A673 (cell line): ENCODE results near the gene CTNNA3. TPM values are rescaled to one million over a fixed set of nuclear protein-coding genes. Genes with fewer than 3 reads are reported as not detected.

ENCODE experiments used
- BruUV-seq: library from RNA; stranded (reverse); fragments of 400-500 nt; replicated peaks from 2 replicates; lab custom pipeline; 2021; lab: Mats Ljungman, UMichigan
- CTCF ChIA-PET: fragments of 300-600 bp; sonication (Branson Sonifier 250); formaldehyde crosslinking; loops from one replicate; lab custom pipeline; 2022; ENCODE audit warnings: antibody characterized with exemption; lab: Charles Lee
- POLR2A ChIA-PET: fragments of 300-600 bp; sonication (Branson Sonifier 250); formaldehyde crosslinking; loops from one replicate; lab custom pipeline; 2022; ENCODE audit warnings: antibody characterized with exemption; ENCODE audit not compliant: low non-redundant PET; lab: Charles Lee
- DNase-seq: peaks from one replicate; pipeline ENCODE4 v3.0.0-alpha.2; 2015; ENCODE audit warnings: low spot score
- H3K27ac ChIP-seq: fragments of 200-600 bp; sonication (generic); 2 replicates; pipeline ENCODE4 v1.5.1; 2016; ENCODE audit warnings: mixed run types, low read depth, mild to moderate bottlenecking, mixed read lengths, antibody characterized with exemption, low read length; ENCODE audit not compliant: poor library complexity, severe bottlenecking
- H3K27me3 ChIP-seq: fragments of 200-600 bp; sonication (generic); replicated peaks from 2 replicates; pipeline ENCODE4 v1.6.1; 2017; ENCODE audit warnings: mixed run types, low read depth, mild to moderate bottlenecking, mixed read lengths, antibody characterized with exemption, low read length; ENCODE audit not compliant: insufficient read depth, poor library complexity
- H3K36me3 ChIP-seq: fragments of 200-600 bp; sonication (generic); 2 replicates; pipeline ENCODE4 v1.6.1; 2016; ENCODE audit warnings: mixed run types, mild to moderate bottlenecking, mixed read lengths, antibody characterized with exemption, low read length; ENCODE audit not compliant: insufficient read depth, poor library complexity, severe bottlenecking
- H3K4me1 ChIP-seq: fragments of 200-600 bp; sonication (generic); 2 replicates; pipeline ENCODE4 v1.6.1; 2017; ENCODE audit warnings: mixed run types, mild to moderate bottlenecking, mixed read lengths, antibody characterized with exemption, low read length; ENCODE audit not compliant: insufficient read depth, poor library complexity, severe bottlenecking
- H3K4me3 ChIP-seq: fragments of 200-600 bp; sonication (generic); 2 replicates; pipeline ENCODE4 v1.5.1; 2016; ENCODE audit warnings: low read depth, mixed run types, mild to moderate bottlenecking, mixed read lengths, low read length; ENCODE audit not compliant: poor library complexity, severe bottlenecking
- H3K9me3 ChIP-seq: fragments of 200-600 bp; sonication (generic); 2 replicates; pipeline ENCODE4 v1.6.1; 2016; ENCODE audit warnings: mixed run types, low read depth, mild to moderate bottlenecking, mixed read lengths, antibody characterized with exemption, low read length; ENCODE audit not compliant: poor library complexity, severe bottlenecking
- EZH2 ChIP-seq: fragments of 200-600 bp; sonication (generic); IDR thresholded peaks from 2 replicates; pipeline ENCODE4 v1.6.1; 2017; ENCODE audit warnings: borderline replicate concordance, low read depth, mild to moderate bottlenecking, mixed read lengths, antibody characterized with exemption, low read length; ENCODE audit not compliant: poor library complexity, severe bottlenecking
- intact Hi-C: fragments of 100-400 bp; cut with micrococcal nuclease; formaldehyde crosslinking; loops from one replicate; pipeline ENCODE4 v1.10.0; 2022; ENCODE audit not compliant: unreplicated experiment
- total RNA-seq: library from RNA; stranded (reverse); gene quantifications from 2 replicates; pipeline ENCODE4 v1.2.3, GENCODE V29; 2021
- TF ChIP-seq, protein P1 (sequence below): fragments of 300-800, 200-600 bp; sonication (generic); conservative IDR thresholded peaks from 2 replicates; pipeline ENCODE4 v1.5.1; 2017; ENCODE audit warnings: low read depth, mild to moderate bottlenecking, antibody characterized with exemption, low read length, moderate library complexity, mixed read lengths

CTNNA3 gene
- total RNA-seq, 1 experiment from 2014 or later, result not detected

DNA sequence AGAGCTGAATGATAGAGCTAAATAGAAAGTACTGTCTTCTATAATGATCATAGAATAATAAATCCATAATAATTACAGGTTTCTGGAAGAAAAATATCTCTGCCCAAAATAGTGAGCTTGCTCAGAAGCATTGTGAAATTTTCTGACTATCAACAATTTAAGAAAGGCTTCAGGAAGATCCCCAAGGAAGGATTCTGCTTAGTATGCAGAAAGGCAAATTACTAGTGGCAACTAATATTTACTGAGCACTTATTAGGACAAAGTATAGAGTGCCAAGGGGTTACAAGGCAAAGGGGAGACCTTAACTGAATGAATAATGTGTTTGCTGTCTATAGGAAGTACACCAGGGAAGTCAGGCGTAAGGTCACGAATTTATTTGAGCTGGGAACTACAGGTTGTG lies 928.3 kb downstream of the CTNNA3 start:
- TF ChIP-seq EZH2, result no peak
- TF ChIP-seq, protein P1, sequence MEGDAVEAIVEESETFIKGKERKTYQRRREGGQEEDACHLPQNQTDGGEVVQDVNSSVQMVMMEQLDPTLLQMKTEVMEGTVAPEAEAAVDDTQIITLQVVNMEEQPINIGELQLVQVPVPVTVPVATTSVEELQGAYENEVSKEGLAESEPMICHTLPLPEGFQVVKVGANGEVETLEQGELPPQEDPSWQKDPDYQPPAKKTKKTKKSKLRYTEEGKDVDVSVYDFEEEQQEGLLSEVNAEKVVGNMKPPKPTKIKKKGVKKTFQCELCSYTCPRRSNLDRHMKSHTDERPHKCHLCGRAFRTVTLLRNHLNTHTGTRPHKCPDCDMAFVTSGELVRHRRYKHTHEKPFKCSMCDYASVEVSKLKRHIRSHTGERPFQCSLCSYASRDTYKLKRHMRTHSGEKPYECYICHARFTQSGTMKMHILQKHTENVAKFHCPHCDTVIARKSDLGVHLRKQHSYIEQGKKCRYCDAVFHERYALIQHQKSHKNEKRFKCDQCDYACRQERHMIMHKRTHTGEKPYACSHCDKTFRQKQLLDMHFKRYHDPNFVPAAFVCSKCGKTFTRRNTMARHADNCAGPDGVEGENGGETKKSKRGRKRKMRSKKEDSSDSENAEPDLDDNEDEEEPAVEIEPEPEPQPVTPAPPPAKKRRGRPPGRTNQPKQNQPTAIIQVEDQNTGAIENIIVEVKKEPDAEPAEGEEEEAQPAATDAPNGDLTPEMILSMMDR, result no peak
- ChIA-PET POLR2A (interaction anchor here (0.7 kb wide), 1 partner anchor 149 kb away, joined by 19 read pairs; no protein-coding TSS in a partner anchor), CTCF (no interaction called here)
- Histone ChIP-seq H3K9me3 (no peaks in the 10 kb centered on the region), H3K4me1 (no peaks in the 10 kb centered on the region), H3K27ac (no peak overlapping the region), H3K4me3 (no peak overlapping the region), H3K27me3 (peaks cover 3% of the 10 kb centered on the region), H3K36me3 (no peaks in the 10 kb centered on the region)
- no peak for DNase-seq
- intact Hi-C loops, result no loop called here
- BruUV-seq, result no TSS peak

GRCh38 chr10:66762218-66762729 lies 933.7 kb downstream of the CTNNA3 start:
- TF ChIP-seq, protein P1, result no peak
- no peak for TF ChIP-seq EZH2
- Histone ChIP-seq H3K27me3 (peaks cover 3% of the 10 kb centered on the region), H3K9me3 (no peaks in the 10 kb centered on the region), H3K4me3 (no peak overlapping the region), H3K27ac (no peak overlapping the region), H3K4me1 (no peaks in the 10 kb centered on the region), H3K36me3 (no peaks in the 10 kb centered on the region)
- no peak for DNase-seq
- CTCF ChIA-PET, result no interaction called here
- POLR2A ChIA-PET, result no interaction called here
- intact Hi-C loops, result no loop called here
- no TSS peak for BruUV-seq

DNA sequence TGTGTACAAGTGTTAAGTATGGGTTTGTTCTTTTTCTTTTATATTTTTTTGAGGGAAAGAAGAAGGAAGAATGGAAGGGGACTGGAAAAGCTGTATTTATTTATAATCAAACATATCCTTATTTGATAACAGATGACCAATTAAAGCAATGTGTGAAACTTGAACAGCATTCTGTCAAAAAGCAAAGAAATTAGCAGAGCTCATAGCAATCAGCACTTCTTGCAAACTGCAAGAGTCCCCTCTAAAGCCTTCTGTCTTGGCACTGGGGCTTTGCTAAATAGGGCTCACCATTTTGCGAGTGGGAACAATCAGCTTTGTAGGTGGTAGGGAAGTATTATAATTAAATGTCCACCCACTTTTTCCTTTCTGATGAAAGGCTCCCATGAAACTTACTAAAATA lies 935.1 kb downstream of the CTNNA3 start:
- DNase-seq, result no peak
- no TSS peak for BruUV-seq
- CTCF ChIA-PET, result no interaction called here
- no peak overlapping the region for H3K4me3 ChIP-seq
- no peaks in the 10 kb centered on the region for H3K9me3 ChIP-seq
- no peak overlapping the region for H3K27ac ChIP-seq
- H3K36me3 ChIP-seq, result no peaks in the 10 kb centered on the region
- H3K27me3 ChIP-seq, result peaks cover 3% of the 10 kb centered on the region
- intact Hi-C loops, result no loop called here
- TF ChIP-seq, protein P1, result no peak
- POLR2A ChIA-PET, result no interaction called here
- no peaks in the 10 kb centered on the region for H3K4me1 ChIP-seq
